Germinal center (tissue), 1 donor: ENCODE results near the gene TTC28.

ENCODE experiments used
- DNase-seq: peaks from one replicate; pipeline ENCODE4 v3.0.0; 2012; ENCODE audit warnings: mixed read lengths, low spot score

Gene TTC28

GRCh38 chr22:28001171-28001835, 678.3 kb downstream of the TTC28 start:
- DNase-seq = no peak

GRCh38 chr22:28000361-28000760, 679.3 kb downstream of the TTC28 start:
- DNase-seq = no peak

- no peak for DNase-seq
These were observed 679.8 kb downstream of the TTC28 start for GRCh38 chr22:27999876-28000275.

GRCh38 chr22:27998511-27999410, 680.9 kb downstream of the TTC28 start:
- no peak for DNase-seq

GRCh38 chr22:27997538-27997937, 682.1 kb downstream of the TTC28 start:
- no peak for DNase-seq

- DNase-seq = no peak
These were observed 682.7 kb downstream of the TTC28 start for GRCh38 chr22:27996981-27997380.

- DNase-seq = no peak
These were observed 683.1 kb downstream of the TTC28 start for GRCh38 chr22:27996529-27996925.

GRCh38 chr22:27995801-27996528, 683.7 kb downstream of the TTC28 start:
- DNase-seq = no peak

- no peak for DNase-seq
These were observed 684.9 kb downstream of the TTC28 start for GRCh38 chr22:27994481-27995331.

- no peak for DNase-seq
These were observed 685.8 kb downstream of the TTC28 start for GRCh38 chr22:27993774-27994350.

- no peak for DNase-seq
These were observed 686.4 kb downstream of the TTC28 start for GRCh38 chr22:27993201-27993635.

- DNase-seq = no peak
These were observed 687.1 kb downstream of the TTC28 start for GRCh38 chr22:27992294-27993165.

GRCh38 chr22:27991586-27992293, 687.9 kb downstream of the TTC28 start:
- no peak for DNase-seq

- DNase-seq = no peak
These were observed 688.8 kb downstream of the TTC28 start for GRCh38 chr22:27990879-27991278.

- DNase-seq = no peak
These were observed 689.2 kb downstream of the TTC28 start for GRCh38 chr22:27990451-27990840.

GRCh38 chr22:27989758-27990450, 689.7 kb downstream of the TTC28 start:
- DNase-seq = no peak

GRCh38 chr22:27988704-27989103, 690.9 kb downstream of the TTC28 start:
- no peak for DNase-seq

GRCh38 chr22:27987557-27987956, 692.1 kb downstream of the TTC28 start:
- DNase-seq = no peak

GRCh38 chr22:27986937-27987336, 692.7 kb downstream of the TTC28 start:
- no peak for DNase-seq
